ENCODE measurements around the gene ARG2.
A peak's percentile ranks its signal among the peaks of the same experiment; 100 is the strongest.
"Not testable (repeated sequence)": the region's sequence is repeated elsewhere in the genome, so short reads cannot be mapped to it uniquely, and the experiment has no call there.

Gene ARG2

GRCh38 chr14:67589204-67589770, 30.4 kb upstream of the ARG2 start:
- DNase-seq, result no peak

GRCh38 chr14:67593650-67594049, 26.1 kb upstream of the ARG2 start:
- DNase-seq, result not testable (repeated sequence)

DNA sequence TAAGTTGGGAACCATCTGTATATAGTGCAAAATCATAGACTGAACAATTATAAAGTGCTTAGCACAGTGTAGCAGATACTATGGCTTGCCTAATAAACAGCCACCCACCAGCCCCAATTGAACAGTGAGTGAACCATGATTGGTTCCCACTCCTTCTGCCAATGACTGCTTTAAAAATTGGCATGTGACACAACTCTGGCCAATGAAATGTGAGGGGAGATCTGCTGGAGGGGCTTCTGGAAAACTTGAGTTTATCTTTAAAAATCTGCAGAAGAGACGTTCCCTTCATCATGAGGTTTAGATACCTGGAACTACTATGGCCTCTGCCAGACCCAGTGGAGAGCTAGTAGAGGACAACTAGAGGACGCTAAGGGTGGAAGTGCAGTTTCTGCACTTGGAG, 24.3 kb upstream of the ARG2 start:
- DNase-seq, result no peak

DNA sequence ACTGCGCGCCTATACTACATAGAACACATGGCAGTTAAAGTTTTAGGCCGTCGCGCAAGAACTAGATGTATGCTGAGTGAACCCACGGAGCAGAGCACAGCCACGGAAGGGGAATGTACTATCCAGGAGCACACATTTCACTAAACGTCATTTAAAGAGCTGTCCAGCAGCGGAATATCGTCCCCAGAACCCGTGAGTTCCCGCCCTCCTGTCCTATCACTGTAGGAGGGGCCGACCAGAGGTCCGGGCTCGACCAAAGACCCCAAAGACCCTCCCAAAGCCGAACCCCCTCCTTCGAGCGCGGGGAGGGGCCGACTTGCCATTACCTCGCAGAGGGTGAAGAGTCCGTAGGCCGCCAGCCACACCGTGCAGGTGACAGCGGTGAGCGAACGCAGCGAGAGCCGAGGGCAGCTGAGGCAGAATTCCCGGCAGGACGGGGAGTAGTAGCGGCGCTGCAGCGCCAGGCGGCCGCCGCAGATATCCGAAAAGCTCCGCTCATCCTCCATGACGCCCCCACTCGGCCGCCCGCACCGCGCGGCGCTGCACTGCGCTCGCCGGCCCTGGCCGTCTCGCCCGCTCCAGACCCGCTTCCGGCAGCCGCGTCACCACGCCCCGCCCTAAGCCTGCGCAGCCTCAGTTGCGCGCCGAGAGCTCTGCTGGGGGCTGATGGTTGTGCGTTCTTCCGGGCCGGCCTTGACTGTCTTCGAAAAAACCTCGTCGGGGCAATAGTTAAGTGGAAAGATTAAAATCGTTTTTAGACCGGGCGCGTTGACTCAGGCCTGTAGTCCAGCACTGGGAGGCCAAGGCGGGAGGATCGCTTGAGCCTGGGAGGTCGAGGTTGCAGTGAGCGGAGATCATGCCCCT, 19.8 kb upstream of the ARG2 start, which contains the start of gene PIGH:
Gene PIGH (minus strand): TSS at position 571 of the 864 bp plus-strand sequence. CDS start 65 bp downstream, at position 506.
- peak; percentile 61 to 84 for DNase-seq

DNA sequence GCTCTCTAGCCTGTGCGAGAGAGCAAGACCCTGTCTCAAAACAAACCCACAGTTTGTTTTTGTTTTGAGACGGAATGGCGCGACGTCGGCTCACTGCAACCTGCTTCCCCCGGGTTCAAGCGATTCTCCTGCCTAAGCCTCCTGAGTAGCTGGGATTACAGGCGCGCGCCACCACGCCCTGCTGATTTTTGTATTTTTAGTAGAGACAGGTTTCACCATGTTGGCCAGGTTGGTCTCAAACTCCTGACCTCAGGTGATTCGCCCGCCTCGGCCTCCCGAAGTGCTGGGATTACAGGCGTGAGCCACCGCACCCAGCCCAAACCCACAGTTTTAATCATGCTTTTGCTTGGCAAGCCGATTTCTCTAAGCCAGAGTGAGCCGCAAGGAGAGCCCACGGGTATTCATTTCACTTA, 19.2 kb upstream of the ARG2 start:
- not testable (repeated sequence) for DNase-seq

GRCh38 chr14:67602076-67602475, 17.6 kb upstream of the ARG2 start:
- no peak for DNase-seq

DNA sequence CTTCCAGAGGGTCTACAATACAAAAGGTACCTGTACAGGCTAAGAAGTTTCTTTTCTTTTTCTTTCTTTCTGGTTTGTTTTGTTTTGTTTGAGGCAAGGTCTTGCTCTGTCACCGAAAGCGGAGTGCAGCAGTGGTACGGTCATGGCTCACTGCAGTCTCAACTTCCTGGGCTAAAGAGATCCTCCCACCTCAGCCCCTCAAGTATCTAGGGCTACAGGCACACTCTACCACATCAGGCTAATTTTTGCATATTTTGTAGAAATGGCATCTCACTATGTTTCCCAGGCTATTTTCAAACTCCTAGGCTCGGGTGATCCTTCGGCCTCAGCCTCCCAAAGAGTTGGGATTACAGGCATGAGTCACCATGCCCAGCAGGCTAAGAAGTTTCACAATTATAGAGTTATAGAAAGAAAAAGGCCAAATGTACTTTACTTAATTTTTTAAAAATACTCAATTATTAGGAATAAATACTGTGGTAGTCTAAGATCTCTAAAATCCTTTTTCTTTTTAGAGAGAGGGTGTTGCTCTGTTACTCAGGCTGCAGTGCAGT, 16.6 kb upstream of the ARG2 start:
- DNase-seq, result no peak

DNA sequence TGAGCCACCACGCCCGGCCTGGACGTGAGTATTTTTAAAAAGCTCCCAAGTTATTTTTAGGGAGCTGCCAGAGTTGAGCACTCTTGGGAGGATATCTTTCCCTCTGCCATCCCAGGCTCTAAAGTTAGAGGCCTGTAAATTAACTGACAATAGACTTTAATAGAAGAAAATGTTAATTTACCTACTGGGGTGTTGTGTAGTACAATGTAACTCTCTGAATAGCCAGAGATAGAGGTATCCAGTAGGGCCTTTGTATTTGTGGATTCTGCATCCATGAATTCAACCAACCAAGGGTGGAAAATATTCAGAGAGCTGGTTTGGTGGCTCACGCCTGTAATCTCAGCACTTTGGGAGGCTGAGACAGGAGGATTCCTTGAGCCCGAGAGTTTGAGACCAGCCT, 12.1 kb upstream of the ARG2 start:
- DNase-seq, result no peak

- no peak for DNase-seq
Observed at GRCh38 chr14:67609642-67610310, 9.9 kb upstream of the ARG2 start.

- DNase-seq, result no peak
Observed at GRCh38 chr14:67610491-67610890, 9.2 kb upstream of the ARG2 start.

DNA sequence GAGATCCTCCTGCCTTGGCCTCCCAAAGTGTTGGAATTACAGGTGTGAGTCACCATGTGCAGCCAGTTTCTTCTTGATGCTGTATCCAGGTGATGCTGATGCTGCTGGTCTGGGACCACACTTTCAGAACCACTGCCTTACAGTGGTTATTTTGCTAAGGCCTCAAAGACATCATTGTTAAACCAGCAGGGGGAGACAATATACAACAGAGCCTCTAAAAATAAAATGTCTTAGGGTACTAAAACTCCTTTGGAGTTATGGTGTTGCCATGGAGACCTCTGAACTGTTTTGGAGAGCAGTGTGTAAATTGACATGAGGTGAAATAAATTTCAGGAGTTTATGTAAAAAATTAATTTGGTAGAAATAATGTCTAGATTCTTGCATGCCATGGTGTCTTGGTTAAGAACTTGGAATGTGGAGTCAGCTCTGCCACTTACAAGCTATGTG, 1.1 kb upstream of the ARG2 start:
- DNase-seq, result peak; percentile 18 to 85

- no peak for DNase-seq
Observed at GRCh38 chr14:67620217-67620785, 581 bp downstream of the ARG2 start.

GRCh38 chr14:67622675-67623074, 3.0 kb downstream of the ARG2 start:
- DNase-seq, result peak; percentile 54 to 90

DNA sequence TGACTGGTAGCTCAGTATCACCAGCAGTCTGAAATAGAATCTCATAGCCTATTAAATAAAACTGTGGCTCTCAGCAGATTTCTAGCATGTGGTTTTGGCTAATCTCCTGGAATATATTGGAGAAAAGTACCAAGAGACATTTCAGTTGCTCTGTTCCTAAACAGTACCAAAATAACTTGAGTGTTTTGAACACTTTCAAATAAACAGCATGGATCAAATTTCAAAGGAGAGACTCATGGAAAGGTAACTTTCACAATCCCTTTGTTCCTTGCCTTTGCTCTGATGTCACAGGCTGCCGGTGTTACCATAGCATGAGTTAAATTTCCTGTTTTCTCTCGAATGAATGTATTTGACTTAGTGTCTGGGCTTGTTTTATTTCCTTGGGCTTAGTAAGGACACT, 3.4 kb downstream of the ARG2 start:
- DNase-seq, result peak in 1 of 2 experiments; percentile 50

GRCh38 chr14:67626131-67626530, 6.4 kb downstream of the ARG2 start:
- DNase-seq, result not testable (repeated sequence)

DNA sequence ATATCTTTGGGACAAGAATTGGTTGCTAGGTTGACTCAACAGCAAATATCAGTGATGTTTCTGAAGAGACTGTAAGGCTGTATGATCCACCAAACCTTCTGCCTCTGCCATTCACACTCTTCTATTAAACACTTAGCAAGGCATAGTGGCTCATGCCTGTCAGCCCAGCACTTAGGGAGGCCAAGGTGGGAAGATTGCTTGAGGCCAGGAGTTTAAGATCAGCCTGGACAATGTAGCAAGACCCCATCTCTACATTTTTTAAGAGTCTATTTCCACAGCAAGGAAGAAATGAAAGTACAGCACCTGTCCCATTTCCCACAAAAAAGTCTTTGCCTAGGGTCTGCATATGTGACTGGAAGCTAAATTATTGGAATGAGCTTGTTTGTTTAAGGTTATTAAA, 7.8 kb downstream of the ARG2 start:
- no peak for DNase-seq

- no peak for DNase-seq
Observed at GRCh38 chr14:67630186-67630585, 10.5 kb downstream of the ARG2 start.

- DNase-seq, result no peak
Observed at GRCh38 chr14:67630938-67631337, 11.2 kb downstream of the ARG2 start.

DNA sequence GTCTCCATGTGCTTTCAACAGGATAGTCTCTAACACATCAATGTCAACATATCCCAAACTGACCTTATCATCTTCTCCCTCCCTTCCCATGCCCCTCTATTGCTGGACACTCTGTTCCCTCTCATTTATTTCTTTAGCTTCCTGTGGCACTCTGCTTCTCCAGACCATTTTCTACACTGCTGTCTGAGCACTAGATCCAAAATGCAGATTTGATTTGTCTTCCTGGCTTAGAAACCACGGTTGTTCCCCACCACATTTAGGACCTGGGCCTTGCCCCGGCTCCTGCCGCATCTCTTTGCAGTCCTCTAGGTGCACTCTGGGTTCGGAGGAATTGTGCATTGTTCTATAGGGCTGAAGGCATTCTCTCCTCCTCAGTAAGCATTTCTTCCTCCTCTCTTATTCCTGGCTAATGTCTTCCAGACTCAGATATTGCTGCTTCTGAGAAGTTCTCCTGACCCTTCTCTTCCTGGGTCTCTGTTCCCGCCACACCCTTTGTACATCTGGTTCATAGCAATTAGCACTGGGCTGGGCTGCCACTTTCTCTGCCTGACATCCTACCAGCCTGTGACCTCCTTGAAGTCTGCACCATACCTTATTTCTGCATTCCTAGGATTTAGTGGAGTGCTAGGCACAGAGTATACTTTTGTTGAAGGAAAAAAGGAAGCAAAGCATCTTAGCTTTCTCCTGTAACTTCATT, 13.9 kb downstream of the ARG2 start:
- DNase-seq, result no peak

DNA sequence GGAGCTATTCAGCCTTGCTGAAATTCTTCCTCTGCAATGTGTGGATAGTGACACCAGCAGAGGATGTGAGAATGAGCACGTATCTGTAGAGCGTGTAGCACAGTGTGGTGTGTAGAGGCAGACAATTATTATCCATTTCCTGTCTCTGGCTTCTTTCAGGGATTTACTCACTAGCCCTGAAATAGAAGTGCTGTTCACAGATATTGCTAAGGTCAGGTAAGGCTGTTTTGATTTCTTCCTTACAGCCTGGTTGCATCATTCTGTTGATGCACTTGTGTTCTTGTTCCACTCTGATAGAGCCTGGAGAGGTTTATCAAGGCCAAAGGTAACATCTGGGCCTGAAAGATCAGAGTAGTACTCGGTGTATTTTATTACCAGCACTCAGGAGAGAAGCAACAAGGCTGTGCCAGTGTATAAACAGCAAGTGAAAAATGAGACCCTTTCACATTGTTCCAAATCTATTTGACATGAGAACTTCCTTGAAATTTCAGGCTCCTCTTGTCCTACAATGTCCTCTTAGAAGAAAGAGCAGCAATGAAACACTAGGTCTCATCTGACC, 16.7 kb downstream of the ARG2 start:
- no peak for DNase-seq

GRCh38 chr14:67638642-67639041, 18.9 kb downstream of the ARG2 start:
- no peak for DNase-seq

DNA sequence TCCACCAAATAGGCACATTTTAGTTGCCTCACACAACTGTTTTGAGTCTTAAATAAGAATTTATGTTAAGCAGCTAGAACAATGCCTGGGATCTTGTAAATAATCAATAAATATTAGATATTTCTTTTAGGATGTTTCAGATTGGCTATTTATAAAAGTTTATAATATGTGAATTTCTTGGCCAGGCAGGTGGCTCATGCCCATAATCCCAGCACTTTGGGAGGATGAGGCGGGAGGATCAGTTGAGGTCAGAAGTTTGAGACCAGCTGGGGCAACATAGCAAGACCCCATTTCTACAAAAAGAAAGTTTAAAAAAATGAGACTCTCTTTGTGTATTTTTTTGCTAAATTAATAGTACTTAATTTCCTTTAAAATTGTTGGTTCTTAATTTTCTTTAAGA, 21.8 kb downstream of the ARG2 start:
- DNase-seq, result no peak

All from SW 1271 (cell line).